Measurements from ENCODE around the gene ZNF414.

Gene ZNF414

DNA sequence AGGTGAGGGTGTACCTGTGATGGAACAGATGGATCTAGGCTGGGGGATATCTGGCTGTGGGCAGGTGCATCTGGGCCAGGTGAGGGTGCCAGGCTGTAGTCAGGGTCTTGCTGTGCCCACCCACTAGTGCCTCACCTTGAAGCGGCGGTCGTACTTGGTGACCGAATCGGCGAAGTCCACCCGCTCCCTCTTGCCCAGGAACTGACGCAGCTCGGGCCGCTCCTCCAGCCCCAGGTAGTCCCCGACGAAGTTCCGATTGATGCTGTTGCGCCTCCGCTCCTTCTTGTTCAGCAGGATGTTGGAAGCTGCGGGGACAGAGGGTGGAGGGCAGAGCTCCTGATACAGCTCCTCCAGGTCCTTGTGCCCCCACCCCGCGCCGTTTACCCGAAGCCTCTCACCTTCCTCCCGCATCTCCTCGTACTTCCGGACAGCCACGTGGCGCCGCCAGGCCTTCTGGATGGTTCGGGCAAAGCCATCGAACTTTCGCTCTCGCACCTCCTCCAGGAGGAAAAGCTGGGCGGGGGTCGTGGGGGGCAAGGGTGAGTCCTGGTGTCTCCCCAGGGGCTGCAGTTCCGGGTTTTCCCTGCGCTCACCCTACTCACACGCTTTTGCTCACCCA, 16.2 kb upstream of the ZNF414 start:
- TF ChIP-seq, protein P1, sequence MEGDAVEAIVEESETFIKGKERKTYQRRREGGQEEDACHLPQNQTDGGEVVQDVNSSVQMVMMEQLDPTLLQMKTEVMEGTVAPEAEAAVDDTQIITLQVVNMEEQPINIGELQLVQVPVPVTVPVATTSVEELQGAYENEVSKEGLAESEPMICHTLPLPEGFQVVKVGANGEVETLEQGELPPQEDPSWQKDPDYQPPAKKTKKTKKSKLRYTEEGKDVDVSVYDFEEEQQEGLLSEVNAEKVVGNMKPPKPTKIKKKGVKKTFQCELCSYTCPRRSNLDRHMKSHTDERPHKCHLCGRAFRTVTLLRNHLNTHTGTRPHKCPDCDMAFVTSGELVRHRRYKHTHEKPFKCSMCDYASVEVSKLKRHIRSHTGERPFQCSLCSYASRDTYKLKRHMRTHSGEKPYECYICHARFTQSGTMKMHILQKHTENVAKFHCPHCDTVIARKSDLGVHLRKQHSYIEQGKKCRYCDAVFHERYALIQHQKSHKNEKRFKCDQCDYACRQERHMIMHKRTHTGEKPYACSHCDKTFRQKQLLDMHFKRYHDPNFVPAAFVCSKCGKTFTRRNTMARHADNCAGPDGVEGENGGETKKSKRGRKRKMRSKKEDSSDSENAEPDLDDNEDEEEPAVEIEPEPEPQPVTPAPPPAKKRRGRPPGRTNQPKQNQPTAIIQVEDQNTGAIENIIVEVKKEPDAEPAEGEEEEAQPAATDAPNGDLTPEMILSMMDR (conservative IDR thresholded peaks at IDR 0.05; ENCODE audit: low read depth, low read length) = no peak
- DNase-seq (ENCODE audit: low read depth) = no peak
- no peak overlapping the region for H3K4me3 ChIP-seq (ENCODE audit: low read length)

DNA sequence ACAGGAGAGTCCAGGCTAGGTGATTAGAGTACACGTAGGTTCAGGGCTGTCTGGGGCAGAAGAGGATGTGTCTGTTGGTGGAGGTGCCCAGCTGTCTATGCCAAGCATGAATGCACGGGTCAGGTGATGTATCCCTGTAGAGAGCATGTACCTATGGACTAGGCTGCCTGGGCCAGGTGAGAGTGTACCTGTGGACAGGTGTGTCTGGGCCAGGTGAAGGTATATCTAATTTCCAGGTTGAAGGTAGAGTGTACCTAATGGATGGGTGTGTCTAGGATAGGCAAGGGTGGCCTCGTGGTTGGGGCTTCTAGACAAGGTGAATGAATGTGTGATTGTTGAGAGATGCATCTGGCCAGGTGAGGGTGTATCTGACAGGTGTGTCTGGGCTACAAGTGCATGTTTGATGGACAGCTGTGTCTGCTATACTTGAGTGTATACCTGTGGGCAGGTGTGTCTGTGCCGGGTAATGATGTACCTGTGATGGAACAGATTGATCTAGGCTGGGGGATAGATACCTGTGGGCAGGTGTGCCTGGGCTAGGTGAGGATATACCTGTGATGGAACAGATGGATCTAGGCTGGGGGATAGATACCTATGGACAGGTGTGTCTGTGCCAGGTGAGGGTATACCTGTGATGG, 15.5 kb upstream of the ZNF414 start:
- H3K4me3 ChIP-seq (ENCODE audit: low read length) = no peak overlapping the region
- DNase-seq (ENCODE audit: low read depth) = no peak
- TF ChIP-seq, protein P1 (conservative IDR thresholded peaks at IDR 0.05; ENCODE audit: low read depth, low read length) = no peak

DNA sequence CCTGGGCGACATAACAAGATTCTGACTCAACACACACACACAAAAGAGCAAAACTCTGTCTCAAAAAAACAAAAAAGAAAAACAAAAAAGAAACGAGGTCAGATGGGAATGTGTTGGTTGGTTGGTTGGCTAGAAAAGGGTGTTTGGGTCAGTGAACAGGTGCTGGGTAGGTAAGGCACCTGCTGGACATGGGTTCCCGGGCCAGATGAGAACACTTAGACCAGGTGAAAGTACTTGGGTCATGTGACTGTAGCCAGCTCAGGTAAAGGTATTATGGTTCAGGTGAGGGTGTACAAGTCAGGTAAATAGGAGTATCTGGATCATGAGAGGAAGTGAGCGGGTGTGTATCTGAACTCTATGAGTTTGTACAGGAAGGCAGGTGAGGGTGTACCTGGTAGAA, 14.5 kb upstream of the ZNF414 start:
- DNase-seq (ENCODE audit: low read depth) = no peak
- no peak overlapping the region for H3K4me3 ChIP-seq (ENCODE audit: low read length)
- TF ChIP-seq, protein P1 (conservative IDR thresholded peaks at IDR 0.05; ENCODE audit: low read depth, low read length) = no peak

DNA sequence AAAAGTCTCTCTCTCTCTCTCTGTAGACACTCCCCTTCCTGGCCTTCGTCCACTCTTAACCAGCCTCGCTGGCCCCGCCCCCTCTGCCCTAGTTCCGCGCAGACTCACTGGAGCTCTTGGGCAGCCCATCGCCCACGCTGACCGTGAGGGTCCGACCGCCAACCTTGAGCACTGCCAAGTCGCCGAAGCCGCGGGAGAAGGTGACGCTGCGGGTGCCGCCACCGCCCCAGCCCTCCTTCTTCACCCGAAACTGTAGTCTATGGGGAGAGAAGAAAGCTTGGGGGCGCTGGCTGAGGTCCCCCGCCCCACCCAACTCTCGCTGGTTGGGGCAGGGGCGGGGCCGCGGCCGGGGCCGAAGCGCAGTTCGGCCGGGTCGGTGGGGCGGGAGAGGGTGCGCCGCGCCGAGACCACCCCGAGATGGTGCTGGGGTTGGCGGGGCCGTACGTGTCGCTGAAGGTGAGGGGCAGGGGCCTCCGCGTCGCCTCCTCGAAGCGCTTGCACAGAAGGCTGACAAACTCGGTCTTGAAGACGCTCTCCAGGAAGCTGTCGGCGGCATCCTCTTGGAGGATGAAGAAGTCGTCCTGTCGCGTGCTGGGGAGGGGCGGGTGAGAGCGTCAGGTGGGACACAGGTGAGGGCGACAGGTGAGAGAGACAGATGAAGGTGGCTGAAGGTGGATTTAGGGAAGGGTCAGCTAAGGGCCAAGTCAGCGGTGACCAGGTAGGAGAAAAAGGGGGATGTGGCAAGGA, 12.6 kb upstream of the ZNF414 start:
- TF ChIP-seq, protein P1 (conservative IDR thresholded peaks at IDR 0.05; ENCODE audit: low read depth, low read length) = no peak
- H3K4me3 ChIP-seq (ENCODE audit: low read length) = peak overlapping the region; percentile 67
- DNase-seq (ENCODE audit: low read depth) = peak; percentile 53

DNA sequence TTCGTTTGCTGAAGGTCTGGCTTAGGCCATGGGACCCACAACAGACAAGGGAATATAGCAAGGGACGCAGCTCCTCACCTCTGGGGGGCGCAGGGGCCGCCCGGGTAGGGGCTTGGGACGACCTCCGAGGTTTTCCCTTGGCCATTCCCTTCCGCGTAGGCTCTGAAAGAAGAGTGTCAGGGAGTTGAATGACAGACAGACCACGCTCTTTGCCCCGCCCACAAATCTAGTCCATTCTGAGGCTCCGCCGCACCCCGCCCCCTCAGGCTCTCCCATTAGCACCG, 11.4 kb upstream of the ZNF414 start:
- peak overlapping the region; percentile 30 for H3K4me3 ChIP-seq (ENCODE audit: low read length)
- TF ChIP-seq, protein P1 (conservative IDR thresholded peaks at IDR 0.05; ENCODE audit: low read depth, low read length) = peak; percentile 32
- no peak for DNase-seq (ENCODE audit: low read depth)

DNA sequence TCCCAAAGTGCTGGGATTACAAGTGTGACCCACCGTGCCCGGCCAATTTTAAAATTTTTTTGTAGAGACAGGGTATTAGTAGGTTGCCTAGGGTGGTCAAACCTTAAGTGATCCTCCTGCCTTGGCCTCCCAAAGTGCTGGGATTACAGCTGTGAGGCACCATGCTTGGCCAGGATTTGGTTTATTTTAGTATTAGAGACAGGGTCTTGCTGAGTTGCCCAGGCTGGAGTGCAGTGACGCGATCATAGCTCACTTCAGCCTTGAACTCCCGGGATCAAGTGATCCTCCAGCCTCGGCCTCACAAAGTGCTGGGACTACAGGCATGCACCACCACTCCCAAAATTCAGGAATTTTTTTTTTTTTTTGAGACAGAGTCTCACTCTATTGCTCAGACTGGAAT, 5.4 kb upstream of the ZNF414 start:
- no peak for DNase-seq (ENCODE audit: low read depth)
- H3K4me3 ChIP-seq (ENCODE audit: low read length) = no peak overlapping the region
- TF ChIP-seq, protein P1 (conservative IDR thresholded peaks at IDR 0.05; ENCODE audit: low read depth, low read length) = no peak

DNA sequence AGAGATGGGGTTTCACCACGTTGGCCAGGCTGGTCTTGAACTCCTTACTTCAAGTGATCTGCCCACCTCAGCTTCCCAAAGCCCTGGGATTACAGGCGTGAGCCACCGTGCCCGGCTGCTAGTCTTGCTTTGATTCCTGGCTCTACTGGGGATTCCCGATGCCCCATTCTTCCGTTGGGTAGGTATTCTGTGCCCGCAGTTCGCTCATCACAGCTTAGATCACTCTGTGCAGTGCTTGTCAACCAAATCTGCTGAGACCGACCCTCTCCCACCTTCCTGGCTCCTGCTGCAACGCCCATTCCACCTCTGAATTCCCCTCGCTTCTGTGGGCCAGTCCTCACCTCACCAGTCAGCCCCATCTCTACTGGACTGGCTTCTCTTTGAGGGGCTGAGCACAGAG, 4.6 kb upstream of the ZNF414 start:
- no peak for DNase-seq (ENCODE audit: low read depth)
- no peak overlapping the region for H3K4me3 ChIP-seq (ENCODE audit: low read length)
- TF ChIP-seq, protein P1 (conservative IDR thresholded peaks at IDR 0.05; ENCODE audit: low read depth, low read length) = no peak

Data from retinal pigment epithelial cell (primary cell).